Hematopoietic multipotent progenitor cell treated with erythropoietin and hydrocortisone succinate and interleukin-3 and kit ligand, for 8 days (in vitro differentiated cells): Measurements from ENCODE around the gene TRIM13.
A peak's percentile ranks its signal among the peaks of the same experiment; 100 is the strongest.
"Not testable (repeated sequence)": the region's sequence is repeated elsewhere in the genome, so short reads cannot be mapped to it uniquely, and the experiment has no call there.

Experiments used
- DNase-seq: peaks from one replicate; pipeline ENCODE4 v3.0.0-alpha.2; 2015

TRIM13 gene, protein sequence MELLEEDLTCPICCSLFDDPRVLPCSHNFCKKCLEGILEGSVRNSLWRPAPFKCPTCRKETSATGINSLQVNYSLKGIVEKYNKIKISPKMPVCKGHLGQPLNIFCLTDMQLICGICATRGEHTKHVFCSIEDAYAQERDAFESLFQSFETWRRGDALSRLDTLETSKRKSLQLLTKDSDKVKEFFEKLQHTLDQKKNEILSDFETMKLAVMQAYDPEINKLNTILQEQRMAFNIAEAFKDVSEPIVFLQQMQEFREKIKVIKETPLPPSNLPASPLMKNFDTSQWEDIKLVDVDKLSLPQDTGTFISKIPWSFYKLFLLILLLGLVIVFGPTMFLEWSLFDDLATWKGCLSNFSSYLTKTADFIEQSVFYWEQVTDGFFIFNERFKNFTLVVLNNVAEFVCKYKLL

DNA sequence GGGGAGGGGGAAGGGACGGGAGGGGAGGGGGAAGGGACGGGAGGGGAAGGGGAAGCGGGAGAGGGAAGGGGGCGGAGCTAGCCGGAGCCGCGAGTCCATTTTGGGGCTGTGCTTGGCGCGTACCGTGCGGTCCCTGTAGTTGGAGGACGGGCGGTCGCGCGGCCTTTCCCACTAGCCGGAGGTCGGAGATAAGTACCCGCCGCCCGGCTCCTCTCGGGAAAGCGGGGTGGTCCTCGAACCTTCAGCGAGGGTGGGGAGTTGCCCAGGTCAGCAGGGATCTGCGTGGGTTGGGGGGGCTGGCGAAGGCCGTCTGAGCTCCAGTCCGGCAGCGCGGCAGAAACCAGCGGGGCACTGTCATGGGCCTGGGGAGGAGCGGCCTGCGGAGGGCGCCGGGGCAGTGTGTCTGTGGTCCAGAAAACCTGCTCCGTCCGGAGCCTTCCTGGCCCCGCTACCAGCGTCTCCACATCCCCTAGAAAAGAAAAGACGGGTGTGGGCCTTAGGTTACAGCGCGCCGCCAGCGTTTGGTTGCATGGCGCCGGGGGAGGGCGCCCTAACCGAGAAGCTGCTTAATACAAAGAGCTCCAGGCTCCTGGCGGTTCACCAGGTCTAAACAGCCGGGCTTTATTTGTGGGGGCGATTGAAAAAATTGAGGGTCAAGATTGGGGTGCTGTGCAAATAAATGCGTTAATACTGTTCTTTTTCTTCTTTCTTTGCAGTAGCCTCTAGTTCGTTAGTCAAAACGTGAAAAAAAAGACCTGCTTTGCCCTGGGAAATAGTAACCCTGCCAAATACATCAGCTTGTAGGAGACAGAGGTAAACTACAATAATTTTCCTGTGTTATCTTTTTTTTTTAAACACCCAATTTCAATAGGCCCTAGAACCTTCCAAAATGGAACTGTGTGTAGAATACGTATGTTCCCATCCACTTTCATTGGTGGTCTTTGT lies at the start of gene TRIM13:
TRIM13 (plus strand) TSS at position 92 of the 945 bp plus-strand sequence. CDS start 14,899 bp downstream, outside the sequence.
- DNase-seq: peak; percentile 92

DNA sequence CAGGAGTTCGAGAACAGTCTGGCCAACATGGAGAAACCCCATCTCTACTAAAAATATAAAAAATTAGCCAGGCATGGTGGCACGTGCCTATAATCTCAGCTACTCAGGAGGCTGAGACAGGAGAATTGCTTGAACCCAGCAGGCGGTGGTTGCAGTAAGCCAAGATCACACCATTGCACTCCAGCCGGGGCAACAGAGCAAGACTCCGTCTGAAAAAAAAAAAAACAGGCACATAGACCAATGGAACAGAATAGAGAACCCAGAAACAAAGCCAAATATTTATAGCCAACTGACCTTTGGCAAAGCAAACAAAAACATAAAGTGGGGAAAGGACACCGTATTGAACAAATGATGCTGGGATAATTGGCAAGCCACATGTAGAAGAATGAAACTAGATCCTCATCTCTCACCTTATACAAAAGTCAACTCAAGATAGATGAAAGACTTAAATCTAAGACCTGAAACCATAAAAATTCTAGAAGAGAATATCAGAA lies 48.0 kb upstream of the TRIM13 start:
- DNase-seq: not testable (repeated sequence)

DNA sequence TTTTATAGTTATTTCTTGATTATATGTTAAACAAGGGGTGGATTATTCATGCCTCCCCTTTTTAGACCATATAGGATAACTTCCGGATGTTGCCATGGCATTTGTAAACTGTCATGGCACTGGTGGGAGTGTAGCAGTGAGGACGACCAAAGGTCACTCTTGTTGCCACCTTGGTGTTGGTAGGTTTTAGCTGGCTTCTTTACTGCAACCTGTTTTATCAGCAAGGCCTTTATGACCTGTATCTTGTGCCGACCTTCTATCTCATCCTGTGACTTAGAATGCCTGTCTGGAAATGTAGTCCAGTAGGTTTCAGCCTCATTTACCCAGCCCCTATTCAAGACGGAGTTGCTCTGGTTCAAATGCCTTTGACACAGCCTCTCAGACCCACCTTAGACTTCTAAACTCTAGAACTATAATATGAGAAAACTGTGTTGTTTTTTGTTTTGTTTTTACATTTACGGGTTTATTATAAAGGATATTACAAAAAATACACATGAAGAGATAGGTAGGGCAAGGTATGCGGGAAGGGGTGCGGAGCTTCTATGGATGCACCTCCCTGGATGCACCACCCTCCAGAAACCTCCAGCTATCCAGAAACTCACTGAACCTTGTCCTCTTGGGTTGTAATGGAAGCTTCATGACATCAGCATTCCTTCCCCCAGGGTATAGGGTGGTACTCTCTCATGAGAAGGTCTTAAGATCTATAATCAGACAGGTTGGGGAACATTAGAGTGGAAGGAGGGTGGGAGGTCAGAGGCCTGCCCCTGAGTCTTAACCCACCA lies 44.9 kb upstream of the TRIM13 start:
- DNase-seq: no peak

DNA sequence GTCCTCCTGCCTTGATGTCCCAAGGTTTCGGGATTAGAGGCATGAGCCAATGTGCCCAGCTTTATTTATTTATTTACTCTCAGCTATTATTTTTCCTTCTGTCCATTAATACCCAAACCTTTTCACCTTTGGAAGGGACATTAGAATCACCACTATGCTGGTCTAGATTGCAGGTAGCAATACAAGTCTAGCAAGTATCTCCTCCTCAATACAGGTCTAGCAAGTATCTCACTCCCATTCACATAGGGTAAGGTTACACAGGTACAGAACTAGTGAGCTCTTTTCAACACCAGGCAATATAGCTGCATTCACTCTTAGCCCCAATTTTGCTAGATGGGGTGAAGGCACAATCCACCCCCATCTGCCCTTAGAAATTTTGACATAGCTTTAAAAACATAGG lies 43.3 kb upstream of the TRIM13 start:
- no peak for DNase-seq

DNA sequence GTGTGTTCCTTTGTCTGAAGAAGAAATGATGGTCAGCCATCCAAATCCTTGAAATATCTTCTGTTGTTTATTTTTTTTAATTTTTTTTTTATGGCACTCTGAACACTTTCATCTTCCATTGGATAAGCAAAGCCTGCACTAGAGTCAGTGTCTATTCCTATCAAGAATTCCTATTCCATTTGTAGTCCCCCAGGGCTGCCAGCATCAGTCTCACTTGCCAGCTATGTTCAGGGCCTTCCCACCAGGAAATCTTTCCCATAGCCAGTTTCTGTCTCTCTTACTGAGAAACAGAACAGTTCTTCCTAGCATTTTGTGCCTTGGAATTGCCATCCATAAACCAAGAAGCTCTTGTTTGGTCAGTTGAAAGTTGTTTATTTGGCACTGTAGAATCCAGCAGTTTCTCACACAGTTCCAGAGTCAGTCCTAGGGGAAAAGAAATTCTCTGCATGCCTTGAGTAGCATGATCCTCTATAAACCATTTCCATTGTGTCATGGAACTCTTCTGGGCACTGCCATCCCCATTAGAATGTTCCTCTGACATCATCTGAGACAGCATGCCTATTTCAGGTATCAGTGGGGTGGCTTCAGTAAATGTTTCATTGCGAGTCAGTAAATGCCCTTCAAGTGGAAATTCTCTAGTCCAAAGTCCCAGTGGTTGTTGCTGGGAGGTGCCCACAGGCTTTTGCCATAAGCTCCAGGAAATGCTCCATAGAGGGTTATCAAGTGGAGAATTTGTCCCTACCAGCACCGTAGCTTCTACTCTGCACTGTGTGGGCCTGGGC lies 42.0 kb upstream of the TRIM13 start:
- DNase-seq: no peak

DNA sequence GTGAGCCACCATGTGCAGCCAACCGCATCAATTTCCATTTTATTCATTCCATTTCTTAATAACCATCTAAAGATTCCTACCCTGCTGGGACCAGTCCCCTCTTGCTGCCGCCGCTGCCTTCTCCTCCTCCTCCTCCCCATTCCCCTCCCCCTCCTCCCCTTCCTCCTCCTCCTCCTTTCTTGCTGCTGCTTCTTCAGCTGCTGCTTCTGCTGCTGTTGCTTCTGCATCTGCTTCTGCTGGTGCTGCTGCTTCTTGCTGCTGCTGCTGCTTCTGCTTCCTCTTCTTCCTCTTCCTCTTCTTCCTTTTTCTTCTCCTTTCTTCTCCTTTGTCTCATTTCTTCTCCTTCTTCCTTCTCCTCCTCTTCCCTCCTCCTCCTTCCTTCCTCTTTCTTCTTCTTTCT lies 40.7 kb upstream of the TRIM13 start:
- no peak for DNase-seq

DNA sequence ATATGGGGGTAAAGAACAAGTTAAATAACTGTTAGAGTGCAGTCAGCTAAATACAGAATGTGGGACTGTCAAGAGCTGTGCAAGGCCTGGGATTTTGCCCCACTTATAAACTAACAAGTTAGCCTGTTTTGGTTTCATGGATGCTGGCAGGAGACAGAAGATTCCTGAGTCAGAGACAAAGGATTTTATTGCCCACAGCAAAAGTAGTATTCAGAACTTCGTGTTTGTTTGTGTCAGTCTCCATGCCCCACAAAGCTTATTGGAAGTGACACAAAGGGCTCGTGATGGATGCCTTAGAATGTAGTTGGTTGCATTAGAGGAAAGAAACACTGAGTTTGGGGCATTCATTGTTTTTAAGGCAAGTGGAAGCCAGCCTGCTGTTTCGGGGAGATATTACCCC lies 38.5 kb upstream of the TRIM13 start:
- no peak for DNase-seq

DNA sequence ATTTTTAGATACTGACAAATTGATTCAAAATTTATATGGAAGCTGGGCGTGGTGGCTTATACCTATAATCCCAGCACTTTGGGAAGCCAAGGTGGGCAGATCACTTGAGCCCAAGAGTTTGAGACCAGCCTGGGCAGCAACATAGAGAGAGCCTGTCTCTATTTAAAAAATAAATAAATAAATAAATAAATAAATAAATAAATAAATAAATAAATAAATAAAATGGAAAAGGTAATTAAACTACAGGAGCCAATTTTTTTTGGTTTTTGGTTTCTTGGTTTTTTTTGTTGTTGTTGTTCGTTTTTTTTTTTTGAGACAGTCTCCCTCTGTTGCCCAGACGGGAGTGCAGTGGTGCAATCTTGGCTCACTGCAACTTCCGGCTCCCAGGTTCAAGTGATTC lies 29.4 kb upstream of the TRIM13 start:
- no peak for DNase-seq

DNA sequence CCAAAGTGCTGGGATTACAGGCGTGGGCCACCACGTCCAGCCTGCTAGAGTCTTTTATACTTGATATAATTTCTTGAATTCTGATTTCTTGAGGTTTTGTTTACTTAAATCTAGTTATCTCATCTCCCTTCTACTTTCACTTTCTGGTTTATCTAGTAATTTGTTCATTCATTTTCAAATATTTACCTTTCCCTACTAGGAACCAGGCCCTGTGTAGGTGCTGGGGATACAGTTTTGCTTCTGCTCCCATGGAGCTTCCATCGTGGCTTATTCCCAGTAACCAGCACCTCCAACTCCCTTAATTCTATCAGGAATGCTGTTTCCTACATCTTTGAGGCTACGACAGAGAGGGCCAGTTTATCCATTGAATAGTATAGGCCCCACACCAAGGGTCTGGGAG lies 24.1 kb upstream of the TRIM13 start:
- no peak for DNase-seq

DNA sequence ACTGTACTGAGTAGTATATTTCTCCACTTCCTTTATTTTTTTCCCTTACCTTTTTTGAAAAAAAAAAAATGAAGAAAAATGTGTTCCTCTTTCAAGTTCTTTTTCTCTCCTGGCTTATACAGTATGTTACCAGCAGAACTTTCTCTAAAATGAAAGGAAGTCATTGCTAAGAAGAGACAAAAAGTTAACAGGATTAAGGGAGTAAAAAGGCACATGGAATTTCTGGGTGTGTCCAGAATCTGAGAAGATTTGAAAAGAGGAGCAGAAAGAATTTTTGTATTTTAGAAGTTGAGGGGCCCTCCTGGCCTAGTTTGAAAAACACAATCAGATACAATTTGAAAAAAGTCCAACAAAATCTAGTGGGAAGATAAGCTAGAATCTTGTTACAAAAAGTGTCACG lies 21.0 kb upstream of the TRIM13 start:
- no peak for DNase-seq

DNA sequence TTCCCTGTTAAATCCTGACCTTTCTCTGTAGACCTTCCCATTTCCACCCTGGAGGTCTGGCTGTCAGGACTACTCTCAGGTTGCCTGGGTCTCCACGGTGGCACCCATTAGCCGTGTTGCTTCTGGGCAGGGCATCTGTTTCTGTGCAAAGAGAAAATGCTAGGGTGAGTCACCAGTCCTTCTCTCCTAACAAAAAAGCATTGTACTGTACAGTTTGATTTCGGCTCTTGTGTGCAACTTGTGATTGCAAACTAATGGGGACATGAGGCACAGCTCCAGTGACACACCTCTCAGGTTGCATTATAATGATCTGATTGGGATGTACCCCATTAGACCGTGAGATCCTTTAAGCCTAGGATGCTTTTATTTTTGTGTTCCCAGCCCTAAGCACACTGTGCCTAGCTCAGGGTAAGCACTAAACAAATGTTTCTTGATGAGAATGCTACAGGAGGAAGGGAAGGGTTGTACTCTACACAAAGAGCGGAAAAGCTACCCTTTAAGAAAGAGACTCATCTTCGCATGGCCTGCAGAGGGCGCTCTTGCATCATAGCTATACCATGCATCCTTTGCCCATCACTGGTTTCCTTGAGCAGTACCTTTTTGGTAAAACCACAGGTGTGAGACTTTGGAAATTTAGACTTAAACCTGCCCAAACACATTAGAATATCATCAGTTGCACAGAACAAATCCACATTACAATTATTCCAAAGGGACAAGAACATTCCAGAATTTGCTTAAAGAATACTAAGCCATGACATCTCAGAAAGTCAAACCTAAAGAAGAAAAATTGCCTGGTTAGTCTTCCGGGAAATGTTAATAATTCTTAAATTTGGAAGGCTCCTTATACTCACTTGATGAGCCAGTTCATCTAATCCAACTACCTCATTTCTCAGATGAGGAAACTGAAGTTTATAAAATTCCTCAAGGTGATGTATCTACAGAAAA lies 20.3 kb upstream of the TRIM13 start:
- peak; percentile 83 for DNase-seq

DNA sequence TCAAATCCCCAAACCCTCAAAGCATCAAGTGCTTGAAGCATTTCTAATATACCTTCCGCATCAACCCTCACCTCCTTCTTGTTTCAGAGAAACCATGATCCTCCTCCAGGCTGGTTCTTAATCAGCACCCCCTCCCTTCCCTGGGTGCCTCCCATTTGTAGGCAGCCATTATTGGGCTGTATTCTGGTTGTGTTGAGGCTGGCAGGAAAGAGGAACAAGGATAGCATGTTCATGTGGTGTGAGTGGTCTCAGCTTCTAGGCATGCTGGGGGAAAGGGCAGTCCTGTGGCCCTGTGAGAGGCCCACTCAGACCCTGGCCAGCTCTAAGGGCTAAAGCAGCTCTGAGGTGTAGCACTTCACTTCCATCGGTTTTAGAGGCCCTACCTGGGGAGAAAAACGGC lies 18.9 kb upstream of the TRIM13 start:
- DNase-seq: no peak

DNA sequence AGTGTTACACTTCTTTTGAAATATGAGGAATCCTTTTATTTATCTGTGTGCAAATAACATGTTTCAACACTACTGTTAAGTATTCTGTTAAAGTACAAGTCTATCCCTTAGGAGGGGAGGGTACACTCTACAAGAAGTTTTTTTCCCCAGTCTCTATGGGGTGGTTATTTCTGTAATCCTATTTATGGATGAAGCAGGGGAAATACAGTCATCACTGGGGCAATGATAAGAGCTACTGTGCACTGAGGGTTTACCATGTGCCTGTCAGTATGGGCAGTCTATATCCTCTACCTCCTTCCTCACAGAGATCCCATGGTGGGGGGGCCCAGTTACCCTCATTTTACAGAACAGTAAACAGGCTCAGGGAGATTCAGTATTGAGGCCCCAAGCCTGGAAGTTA lies 16.6 kb upstream of the TRIM13 start:
- peak; percentile 28 for DNase-seq

DNA sequence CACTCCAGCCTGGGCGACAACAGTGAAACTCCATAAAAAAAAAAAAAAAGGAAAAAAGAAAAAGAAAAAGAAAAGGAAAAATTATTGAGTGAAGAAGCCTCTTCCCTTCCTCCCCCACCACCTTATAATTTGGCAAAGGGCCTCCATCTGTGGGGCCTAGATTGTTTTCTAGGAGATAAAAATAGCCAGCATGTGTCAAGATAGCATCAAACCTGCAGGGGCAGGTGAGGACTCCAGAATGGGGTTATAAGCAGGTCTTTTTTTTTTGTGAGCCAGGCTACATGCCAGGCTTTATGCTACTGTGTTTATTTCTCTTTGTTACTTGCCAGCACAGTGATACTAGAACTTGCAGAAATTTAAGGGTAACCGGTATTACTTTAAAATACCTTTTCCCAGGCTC lies 11.7 kb upstream of the TRIM13 start:
- no peak for DNase-seq

DNA sequence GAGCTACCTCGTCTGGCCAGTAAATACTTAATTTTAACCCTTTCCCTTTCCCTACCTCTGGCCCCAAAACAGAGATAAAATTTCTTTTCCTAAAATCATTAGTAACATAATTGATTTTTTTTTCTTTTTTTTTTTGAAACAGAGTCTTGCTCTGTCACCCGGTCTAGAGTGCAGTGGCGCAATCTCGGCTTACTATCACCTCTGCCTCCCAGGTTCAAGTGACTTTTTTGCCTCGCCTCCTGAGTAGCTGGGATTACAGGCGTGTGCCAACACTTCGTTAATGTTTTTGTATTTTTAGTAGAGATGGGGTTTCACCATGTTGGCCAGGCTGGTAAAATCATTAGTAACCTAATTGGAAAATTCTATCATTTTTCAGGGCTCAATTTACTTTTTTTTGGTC lies 10.4 kb upstream of the TRIM13 start:
- no peak for DNase-seq

DNA sequence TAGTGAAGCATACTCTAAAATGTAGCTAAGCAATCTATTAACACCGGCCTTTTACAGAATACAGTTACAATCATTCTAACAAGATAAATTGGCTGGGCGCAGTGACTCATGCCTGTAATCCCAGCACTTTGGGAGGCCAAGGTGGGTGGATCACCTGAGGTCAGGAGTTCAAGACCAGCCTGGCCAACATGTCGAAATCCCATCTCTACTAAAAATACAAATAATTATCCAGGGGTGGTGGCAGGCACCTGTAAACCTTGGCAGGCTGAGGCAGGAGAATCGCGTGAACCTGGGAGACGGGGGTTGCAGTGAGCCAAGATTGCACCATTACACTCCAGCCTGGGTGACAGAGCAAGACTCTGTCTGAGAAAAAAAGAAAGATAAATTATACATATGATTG lies 6.2 kb upstream of the TRIM13 start:
- not testable (repeated sequence) for DNase-seq

DNA sequence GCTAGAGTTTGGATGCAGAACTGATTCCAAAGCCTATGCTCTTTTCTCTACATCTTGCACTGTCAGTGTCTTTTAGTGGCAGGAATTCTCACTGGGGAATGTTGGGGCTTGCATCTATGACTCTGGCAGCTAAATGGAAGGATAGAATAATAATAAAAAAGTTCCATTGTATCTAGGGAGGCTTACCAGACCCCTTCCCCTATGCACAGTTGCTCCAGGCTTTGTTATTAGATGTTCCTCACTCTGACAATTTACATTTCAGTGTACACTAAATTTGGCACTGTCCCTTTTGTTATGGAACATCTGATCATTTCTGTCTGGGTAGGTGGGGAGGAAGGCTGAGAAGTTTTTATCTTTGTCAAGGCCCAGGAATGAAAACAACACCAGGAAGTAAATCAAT lies 3.7 kb upstream of the TRIM13 start:
- no peak for DNase-seq

DNA sequence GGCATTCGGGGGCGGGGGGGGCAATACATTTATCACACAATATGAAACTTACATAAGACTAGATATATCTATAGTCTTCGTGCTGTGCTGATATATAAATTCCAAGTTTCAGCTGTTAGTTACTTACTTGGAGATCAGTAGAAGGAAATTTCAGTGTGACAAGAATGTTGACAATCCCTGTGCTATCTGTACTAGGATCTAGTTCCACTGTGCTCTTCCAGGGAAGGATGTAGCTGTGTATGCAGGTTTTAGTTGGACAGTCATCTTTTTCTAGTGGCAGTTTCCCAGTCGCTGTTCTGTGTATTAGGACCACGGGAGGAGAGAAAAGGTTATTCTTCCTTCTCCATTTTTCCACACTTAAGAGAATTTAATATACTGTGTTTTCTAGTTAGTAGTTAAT lies 3.2 kb upstream of the TRIM13 start:
- no peak for DNase-seq

DNA sequence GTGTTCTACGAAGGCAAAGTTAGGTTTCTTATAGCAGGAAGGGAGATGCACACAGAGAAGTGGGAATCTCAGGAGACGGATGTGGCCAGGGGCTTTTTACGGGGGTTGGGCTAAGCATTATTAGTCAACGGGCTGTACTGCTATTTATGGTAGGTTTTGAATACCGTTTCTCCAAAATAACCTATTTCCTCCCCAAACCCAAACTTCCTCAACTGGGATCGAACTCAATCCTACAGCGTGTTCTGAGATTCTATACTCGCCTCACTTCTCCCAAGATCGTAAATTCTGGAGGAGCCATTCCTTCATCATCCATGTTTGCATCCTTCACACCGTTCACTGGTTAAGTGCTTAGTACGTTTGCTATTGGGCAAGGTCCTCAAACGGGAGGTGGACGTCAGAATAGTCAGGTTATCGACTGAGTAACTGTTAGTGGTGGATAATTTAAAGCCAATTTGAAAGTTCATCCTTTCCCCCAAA lies 1.2 kb upstream of the TRIM13 start:
- DNase-seq: peak; percentile 59

DNA sequence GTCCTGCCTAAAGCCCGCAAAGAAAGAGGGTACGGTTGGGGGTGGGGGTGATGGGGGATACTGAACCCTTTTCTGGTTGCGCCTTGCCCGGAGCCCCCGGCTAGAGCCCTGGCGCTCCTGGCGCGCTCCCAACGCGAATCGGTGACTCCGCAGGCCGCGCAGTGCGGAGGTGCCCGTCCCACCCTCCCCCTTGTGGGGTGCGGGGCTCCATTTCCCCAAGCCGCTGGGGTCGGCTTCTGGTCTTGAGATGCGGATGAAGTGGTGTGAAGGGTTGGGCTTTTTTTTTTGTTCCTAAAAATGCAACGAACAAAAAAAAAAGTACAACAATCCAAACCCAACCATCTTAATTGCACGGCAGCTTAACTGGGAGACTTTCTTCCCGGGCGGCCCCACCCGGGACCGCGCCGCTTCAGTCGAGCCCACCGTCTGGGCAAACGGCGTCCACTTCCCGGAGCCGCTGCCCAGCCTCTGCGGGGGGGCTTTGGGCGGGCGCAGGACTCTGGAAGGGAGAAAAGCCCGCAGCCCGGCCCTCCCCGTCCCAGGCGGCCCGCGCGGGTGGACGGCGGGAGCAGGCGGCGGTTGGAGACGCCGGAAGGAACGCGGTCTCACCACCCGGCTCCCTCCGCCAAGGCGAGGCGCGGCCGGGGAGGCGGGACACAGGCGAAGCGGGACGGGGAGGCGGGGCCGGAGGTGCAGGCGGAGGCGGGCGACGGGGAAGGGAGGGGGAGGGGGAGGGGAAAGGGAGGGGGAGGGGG lies 504 bp upstream of the TRIM13 start:
- peak; percentile 91 for DNase-seq
